ENCODE results near the gene STOM. TPM values are rescaled to one million over a fixed set of nuclear protein-coding genes. Genes with fewer than 3 reads are reported as not detected.
"Not testable (repeated sequence)": the region's sequence is repeated elsewhere in the genome, so short reads cannot be mapped to it uniquely, and the experiment has no call there.

The STOM gene
- total RNA-seq, 4 donors from 2014 or later, result 78.2 to 195 (median 111) TPM

DNA sequence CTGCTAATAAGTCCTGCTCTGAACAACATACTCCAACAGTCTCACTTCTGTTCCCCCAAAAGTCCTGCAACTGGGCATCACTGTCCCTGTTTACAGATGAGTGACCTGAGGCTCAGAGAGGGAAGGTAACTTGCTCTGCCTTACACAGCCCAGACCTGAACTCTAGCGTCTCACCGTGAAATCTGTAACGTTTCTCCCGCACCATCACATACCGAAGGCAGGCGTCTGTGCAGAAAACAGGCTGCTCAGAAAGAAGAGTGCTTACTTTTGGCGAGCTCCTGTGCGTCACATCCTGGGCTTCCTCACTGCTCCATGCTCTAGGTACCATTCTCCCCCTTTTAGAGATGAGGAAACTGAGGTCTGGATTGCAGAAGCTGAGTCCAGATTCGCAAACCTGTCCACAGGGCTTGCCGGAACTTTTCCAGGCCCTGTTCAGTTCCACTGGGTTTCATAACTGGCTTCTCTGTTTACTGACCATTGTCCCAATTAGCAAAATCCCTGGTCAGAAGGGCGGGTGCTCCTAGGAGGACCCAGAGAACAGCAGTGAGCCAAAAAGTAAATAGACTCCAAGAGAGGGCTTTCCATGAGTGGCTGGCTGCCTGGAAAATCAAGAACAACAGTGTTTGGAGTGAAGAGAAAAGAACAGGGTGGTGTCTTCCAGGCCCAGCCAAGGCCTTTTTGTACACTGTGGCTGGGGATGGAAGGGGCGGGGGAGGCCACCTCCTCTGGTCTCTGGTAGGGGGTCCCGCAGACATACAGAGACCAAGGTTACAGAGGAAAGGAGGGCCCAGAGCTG, 75.0 kb downstream of the STOM start:
- no peaks in the 10 kb centered on the region for H3K36me3 ChIP-seq
- H3K4me1 ChIP-seq, result peaks cover 54 to 78% (median 66%) of the 10 kb centered on the region in 4 donors
- H3K4me3 ChIP-seq, result no peak overlapping the region
- H3K27ac ChIP-seq, result peak overlapping the region; percentile 79 to 95 (median 88)
- no peak for DNase-seq
- intact Hi-C loops (cut with DNase I; ENCODE audit: low total_unique reads), result no loop called here
- H3K27me3 ChIP-seq, result no peaks in the 10 kb centered on the region
- TF ChIP-seq EP300 (IDR thresholded peaks at IDR 0.05; ENCODE audit: low read depth), result no peak
- TF ChIP-seq POLR2AphosphoS5 (IDR thresholded peaks at IDR 0.05), result peak; percentile 21 to 61 (median 37)
- no peaks in the 10 kb centered on the region for H3K9me3 ChIP-seq
- in situ Hi-C loops (cut with MboI; ENCODE audit: low pct_ligation_motif_present in 1 of 4, low pct_unique_long_range_greater_than_20kb in 1 of 4, low sequenced_read_pairs in 3 of 4), result no loop called here
- WGBS, 2 donors (ENCODE audit: low coverage in 1 of 2), result 83% methylated on average over 6 to 13 of the region's 13 CpGs

DNA sequence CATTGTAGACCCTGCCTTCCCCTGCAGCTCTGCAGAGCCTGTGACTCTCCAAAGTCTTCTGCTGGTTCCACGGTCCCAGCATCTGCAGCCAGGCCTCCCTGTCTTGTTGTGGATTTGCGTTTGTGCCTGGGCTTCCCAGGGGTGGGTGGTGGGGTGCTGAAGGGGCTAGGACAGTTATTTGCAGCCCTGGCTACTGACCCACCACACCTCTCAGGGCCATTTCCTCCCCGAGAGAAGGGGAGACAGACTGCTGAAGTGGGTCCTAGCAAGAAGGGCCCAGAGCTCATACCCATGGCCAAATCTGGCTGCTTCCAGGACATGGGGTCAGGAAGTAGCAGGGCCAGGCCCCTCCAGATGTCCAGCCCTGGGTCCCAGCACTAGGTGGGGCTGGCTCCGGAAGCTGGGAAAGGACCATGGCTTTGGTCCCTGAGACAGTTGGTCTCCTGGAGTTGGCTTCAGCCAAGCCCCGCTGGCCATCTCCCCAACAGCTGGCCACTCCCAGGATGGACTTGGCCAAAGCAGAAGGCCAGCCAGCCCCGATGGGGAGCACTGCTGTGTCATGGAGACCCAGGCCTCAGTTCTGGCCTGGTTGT, 75.8 kb downstream of the STOM start:
- peak overlapping the region; percentile 79 to 95 (median 88) for H3K27ac ChIP-seq
- intact Hi-C loops (cut with DNase I; ENCODE audit: low total_unique reads), result no loop called here
- no peak for TF ChIP-seq POLR2AphosphoS5 (IDR thresholded peaks at IDR 0.05)
- TF ChIP-seq POLR2A (IDR thresholded peaks at IDR 0.05), result no peak
- TF ChIP-seq EP300 (IDR thresholded peaks at IDR 0.05; ENCODE audit: low read depth), result no peak
- TF ChIP-seq, protein P1, sequence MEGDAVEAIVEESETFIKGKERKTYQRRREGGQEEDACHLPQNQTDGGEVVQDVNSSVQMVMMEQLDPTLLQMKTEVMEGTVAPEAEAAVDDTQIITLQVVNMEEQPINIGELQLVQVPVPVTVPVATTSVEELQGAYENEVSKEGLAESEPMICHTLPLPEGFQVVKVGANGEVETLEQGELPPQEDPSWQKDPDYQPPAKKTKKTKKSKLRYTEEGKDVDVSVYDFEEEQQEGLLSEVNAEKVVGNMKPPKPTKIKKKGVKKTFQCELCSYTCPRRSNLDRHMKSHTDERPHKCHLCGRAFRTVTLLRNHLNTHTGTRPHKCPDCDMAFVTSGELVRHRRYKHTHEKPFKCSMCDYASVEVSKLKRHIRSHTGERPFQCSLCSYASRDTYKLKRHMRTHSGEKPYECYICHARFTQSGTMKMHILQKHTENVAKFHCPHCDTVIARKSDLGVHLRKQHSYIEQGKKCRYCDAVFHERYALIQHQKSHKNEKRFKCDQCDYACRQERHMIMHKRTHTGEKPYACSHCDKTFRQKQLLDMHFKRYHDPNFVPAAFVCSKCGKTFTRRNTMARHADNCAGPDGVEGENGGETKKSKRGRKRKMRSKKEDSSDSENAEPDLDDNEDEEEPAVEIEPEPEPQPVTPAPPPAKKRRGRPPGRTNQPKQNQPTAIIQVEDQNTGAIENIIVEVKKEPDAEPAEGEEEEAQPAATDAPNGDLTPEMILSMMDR (IDR thresholded peaks at IDR 0.05), result no peak
- H3K4me1 ChIP-seq, result peaks cover 61 to 83% (median 70%) of the 10 kb centered on the region in 4 donors
- no peak for DNase-seq
- H3K4me3 ChIP-seq, result no peak overlapping the region
- H3K27me3 ChIP-seq, result no peaks in the 10 kb centered on the region
- in situ Hi-C loops (cut with MboI; ENCODE audit: low pct_ligation_motif_present in 1 of 4, low pct_unique_long_range_greater_than_20kb in 1 of 4, low sequenced_read_pairs in 3 of 4), result no loop called here
- 78% methylated on average over 5 of the region's 6 CpGs; no CpG with 5 or more reads in 1 of the 2 donors for WGBS, 2 donors (ENCODE audit: low coverage in 1 of 2)
- H3K36me3 ChIP-seq, result no peaks in the 10 kb centered on the region
- H3K9me3 ChIP-seq, result no peaks in the 10 kb centered on the region

DNA sequence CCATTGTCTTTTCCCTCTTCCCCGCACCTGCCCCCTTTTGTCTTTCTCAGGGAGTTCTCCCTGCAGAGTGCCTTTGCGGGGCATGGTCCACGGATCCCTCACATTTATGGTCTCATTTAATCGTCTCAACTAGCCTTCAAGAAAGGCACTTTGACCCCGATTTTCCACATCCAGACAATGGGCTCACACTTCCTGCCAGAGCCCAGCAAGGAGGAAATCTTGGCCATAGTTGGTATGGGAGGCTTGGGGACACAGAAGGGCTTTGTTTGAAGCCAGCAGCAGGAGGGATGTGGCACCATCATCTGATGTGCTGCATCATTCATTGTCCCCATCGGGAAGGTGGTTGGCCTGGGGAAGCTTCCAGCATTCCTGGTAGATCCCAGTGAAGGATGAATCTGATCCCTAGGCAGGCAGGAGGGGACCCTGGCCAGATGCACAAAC, 77.2 kb downstream of the STOM start:
- Histone ChIP-seq H3K4me3 (no peak overlapping the region), H3K36me3 (no peaks in the 10 kb centered on the region), H3K9me3 (no peaks in the 10 kb centered on the region), H3K27ac (peak overlapping the region; percentile 79 to 95 (median 88)), H3K27me3 (no peaks in the 10 kb centered on the region), H3K4me1 (peaks cover 61 to 83% (median 70%) of the 10 kb centered on the region in 4 donors)
- DNase-seq, result no peak
- 68 to 78% methylated on average over 5 to 6 of the region's 6 CpGs for WGBS, 2 donors (ENCODE audit: low coverage in 1 of 2)
- no peak for TF ChIP-seq POLR2AphosphoS5 (IDR thresholded peaks at IDR 0.05)
- TF ChIP-seq, protein P1 (IDR thresholded peaks at IDR 0.05), result no peak
- no peak for TF ChIP-seq POLR2A (IDR thresholded peaks at IDR 0.05)
- TF ChIP-seq EP300 (IDR thresholded peaks at IDR 0.05; ENCODE audit: low read depth), result no peak
- intact Hi-C loops (cut with DNase I; ENCODE audit: low total_unique reads) (no loop called here), in situ Hi-C loops (cut with MboI; ENCODE audit: low pct_ligation_motif_present in 1 of 4, low pct_unique_long_range_greater_than_20kb in 1 of 4, low sequenced_read_pairs in 3 of 4) (no loop called here)

DNA sequence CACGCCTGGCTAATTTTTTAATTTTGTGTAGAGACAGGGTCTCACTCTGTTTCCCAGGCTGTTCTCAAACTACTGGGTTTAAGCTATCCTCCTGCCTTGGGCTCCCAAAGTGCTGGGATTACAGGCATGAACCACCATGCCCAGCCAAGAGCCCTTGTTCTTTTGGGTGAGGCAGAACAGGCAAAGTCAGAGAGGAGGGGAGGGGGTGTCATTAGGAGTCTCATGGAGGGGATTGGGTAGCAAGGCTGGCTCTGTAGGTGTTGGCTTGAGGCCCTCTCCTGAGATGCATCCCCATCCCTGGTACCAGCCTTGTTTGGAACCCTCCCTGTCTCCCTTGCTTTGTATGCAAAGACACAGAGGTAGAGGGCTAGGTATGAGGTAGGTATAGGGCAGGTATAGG, 78.0 kb downstream of the STOM start:
- peaks cover 61 to 83% (median 73%) of the 10 kb centered on the region in 4 donors for H3K4me1 ChIP-seq

DNA sequence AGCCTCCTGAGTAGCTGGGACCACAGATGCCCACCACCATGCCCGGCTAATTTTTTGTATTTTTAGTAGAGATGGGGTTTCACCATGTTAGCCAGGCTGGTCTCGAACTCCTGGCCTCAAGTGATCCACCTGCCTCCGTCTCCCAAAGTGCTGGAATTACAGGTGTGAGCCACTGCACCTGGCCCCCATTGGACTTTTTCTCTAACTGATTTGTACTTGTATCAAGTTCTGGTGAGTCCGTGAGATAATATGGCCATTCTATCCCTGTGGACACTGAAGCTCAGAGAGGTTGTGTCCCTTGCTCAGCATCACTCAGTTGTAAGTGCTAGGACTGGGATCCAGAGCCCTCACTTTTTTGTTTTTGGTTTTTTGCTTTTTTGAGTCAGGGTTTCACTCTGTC, 78.5 kb downstream of the STOM start:
- intact Hi-C loops (cut with DNase I; ENCODE audit: low total_unique reads); H3K27me3 ChIP-seq; H3K36me3 ChIP-seq; in situ Hi-C loops (cut with MboI; ENCODE audit: low pct_ligation_motif_present in 1 of 4, low pct_unique_long_range_greater_than_20kb in 1 of 4, low sequenced_read_pairs in 3 of 4); DNase-seq; H3K9me3 ChIP-seq; H3K4me3 ChIP-seq: not testable (repeated sequence)
- Histone ChIP-seq H3K27ac (peak overlapping the region; percentile 79 to 98 (median 90)), H3K4me1 (peaks cover 60 to 83% (median 75%) of the 10 kb centered on the region in 4 donors)
- WGBS, 2 donors (ENCODE audit: low coverage in 1 of 2), result 63 to 71% methylated on average over 3 to 4 of the region's 4 CpGs

More for the DNA sequence above, 78.0 kb downstream of the STOM start:
- Histone ChIP-seq H3K27me3 (no peaks in the 10 kb centered on the region), H3K36me3 (no peaks in the 10 kb centered on the region), H3K4me3 (no peak overlapping the region), H3K27ac (peak overlapping the region; percentile 79 to 95 (median 88)), H3K9me3 (no peaks in the 10 kb centered on the region)
- in situ Hi-C loops (cut with MboI; ENCODE audit: low pct_ligation_motif_present in 1 of 4, low pct_unique_long_range_greater_than_20kb in 1 of 4, low sequenced_read_pairs in 3 of 4) (no loop called here), intact Hi-C loops (cut with DNase I; ENCODE audit: low total_unique reads) (no loop called here)
- 91 to 100% methylated on average over 1 of the region's 1 CpG for WGBS, 2 donors (ENCODE audit: low coverage in 1 of 2)
- TF ChIP-seq, protein P1 (IDR thresholded peaks at IDR 0.05), result no peak
- TF ChIP-seq POLR2AphosphoS5 (IDR thresholded peaks at IDR 0.05) (no peak), POLR2A (IDR thresholded peaks at IDR 0.05) (no peak), EP300 (IDR thresholded peaks at IDR 0.05; ENCODE audit: low read depth) (no peak)
- DNase-seq, result no peak
